SK-N-MC (cell line): ENCODE data around the gene RASSF8.

Experiments
- DNase-seq: peaks from one replicate; pipeline ENCODE4 v3.0.0-alpha.2; 2011; ENCODE audit warnings: low read depth, low spot score
- H3K27ac ChIP-seq: fragments of 200-600 bp; sonication (generic); 2 replicates; pipeline ENCODE4 v1.5.1; 2016; ENCODE audit warnings: mixed run types
- H3K36me3 ChIP-seq: fragments of 200-600 bp; sonication (generic); 2 replicates; pipeline ENCODE4 v1.6.1; 2017; ENCODE audit warnings: antibody characterized with exemption, low read length, mixed read lengths; ENCODE audit not compliant: insufficient read depth
- H3K4me3 ChIP-seq: fragments of 200-600 bp; sonication (generic); 2 replicates; pipeline ENCODE4 v1.5.1; 2016
- H3K9ac ChIP-seq: fragments of 200-600 bp; sonication (generic); 2 replicates; pipeline ENCODE4 v1.8.0; 2017; ENCODE audit warnings: mixed run types, mixed read lengths; ENCODE audit not compliant: insufficient read length
- H3K9me3 ChIP-seq: fragments of 200-600 bp; sonication (generic); 2 replicates; pipeline ENCODE4 v1.6.1; 2017; ENCODE audit warnings: low read depth, mild to moderate bottlenecking, antibody characterized with exemption, low read length, moderate library complexity, mixed read lengths
- EZH2 ChIP-seq: fragments of 200-600 bp; sonication (generic); IDR thresholded peaks from one replicate; pipeline ENCODE4 v1.6.1; 2017; ENCODE audit warnings: antibody characterized with exemption
- FOXP2 ChIP-seq: optimal IDR thresholded peaks from 2 replicates; pipeline ENCODE3; 2011; ENCODE audit warnings: mild to moderate bottlenecking, moderate library complexity; ENCODE audit not compliant: insufficient read depth; ENCODE audit errors: extremely low read length, control extremely low read depth
- POLR2AphosphoS5 ChIP-seq: IDR thresholded peaks from 2 replicates; pipeline ENCODE4 v1.6.1; 2012; ENCODE audit warnings: mild to moderate bottlenecking, low read depth, low read length, borderline replicate concordance

Gene RASSF8

DNA sequence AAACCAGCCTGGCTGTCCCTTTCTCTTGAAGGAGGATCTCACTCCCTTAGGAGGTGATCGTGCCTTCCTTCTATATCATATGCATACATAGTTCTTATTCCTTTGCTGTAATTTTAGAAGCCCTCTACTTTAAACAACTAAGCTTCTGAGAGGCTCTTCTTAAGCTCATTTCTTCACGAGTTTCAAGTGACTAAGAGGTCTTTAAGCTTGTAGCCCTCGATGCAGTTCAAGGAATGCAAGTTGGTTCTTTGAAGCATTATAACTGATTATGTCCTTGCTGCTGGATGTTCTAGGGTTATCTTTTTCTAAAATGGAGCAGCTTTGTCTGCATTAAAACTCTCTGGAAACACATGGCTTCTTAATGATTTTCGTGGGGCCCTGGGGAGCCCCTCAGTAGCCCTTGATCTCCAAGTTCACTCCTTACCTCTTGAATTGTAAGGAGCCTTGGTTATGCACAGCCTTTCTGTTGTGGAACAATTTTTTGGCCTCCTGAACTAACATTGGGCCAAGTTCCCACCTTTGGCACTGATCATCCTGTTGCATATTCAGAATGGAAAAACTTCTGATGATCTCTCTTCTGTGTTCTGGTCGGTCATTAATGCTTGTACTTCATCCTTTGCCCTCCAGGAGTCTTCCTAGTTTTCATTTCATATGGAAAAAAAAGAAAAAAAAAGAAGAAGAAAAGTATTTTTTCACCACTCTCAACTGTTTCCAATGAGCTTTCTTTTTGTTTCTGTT, 12.6 kb downstream of the RASSF8 start:
- no peak overlapping the region for H3K4me3 ChIP-seq
- no peak overlapping the region for H3K27ac ChIP-seq
- TF ChIP-seq FOXP2 (no peak), EZH2 (no peak), POLR2AphosphoS5 (no peak)
- DNase-seq, result no peak
- H3K9ac ChIP-seq, result no peak overlapping the region
- no peaks in the 10 kb centered on the region for H3K36me3 ChIP-seq
- no peaks in the 10 kb centered on the region for H3K9me3 ChIP-seq

DNA sequence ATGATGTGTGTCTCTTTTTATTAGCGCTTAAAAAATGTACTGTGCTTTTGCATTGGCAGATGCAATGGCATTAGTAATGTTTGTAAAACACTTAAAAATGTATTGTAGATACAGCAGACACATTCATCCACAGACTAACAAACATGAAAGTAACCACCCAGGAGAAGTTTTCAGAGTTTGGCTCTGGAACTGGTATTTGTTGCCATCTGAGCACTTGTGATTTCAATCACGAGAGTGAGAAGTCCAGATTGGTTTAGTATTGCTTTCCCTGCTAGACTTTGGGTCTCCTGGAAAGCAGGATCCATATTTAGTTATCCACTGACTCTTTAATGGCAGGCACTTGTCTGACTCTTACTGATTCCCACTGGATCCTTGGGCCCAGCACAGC, 13.2 kb downstream of the RASSF8 start:
- Histone ChIP-seq H3K36me3 (no peaks in the 10 kb centered on the region), H3K27ac (no peak overlapping the region), H3K4me3 (no peak overlapping the region), H3K9me3 (no peaks in the 10 kb centered on the region), H3K9ac (no peak overlapping the region)
- TF ChIP-seq POLR2AphosphoS5 (no peak), EZH2 (no peak), FOXP2 (no peak)
- no peak for DNase-seq

- Histone ChIP-seq H3K9ac (no peak overlapping the region), H3K4me3 (no peak overlapping the region), H3K9me3 (no peaks in the 10 kb centered on the region), H3K36me3 (no peaks in the 10 kb centered on the region), H3K27ac (no peak overlapping the region)
- no peak for DNase-seq
- TF ChIP-seq FOXP2 (no peak), EZH2 (no peak), POLR2AphosphoS5 (no peak)
Measured at GRCh38 chr12:25972783-25973182, 14.3 kb downstream of the RASSF8 start.

GRCh38 chr12:25975179-25975578, 16.7 kb downstream of the RASSF8 start:
- Histone ChIP-seq H3K9me3 (no peaks in the 10 kb centered on the region), H3K9ac (no peak overlapping the region), H3K36me3 (no peaks in the 10 kb centered on the region), H3K27ac (no peak overlapping the region), H3K4me3 (no peak overlapping the region)
- DNase-seq, result no peak
- TF ChIP-seq FOXP2 (no peak), POLR2AphosphoS5 (no peak), EZH2 (no peak)

GRCh38 chr12:25975682-25976081, 17.2 kb downstream of the RASSF8 start:
- Histone ChIP-seq H3K36me3 (no peaks in the 10 kb centered on the region), H3K27ac (no peak overlapping the region), H3K4me3 (no peak overlapping the region), H3K9ac (no peak overlapping the region), H3K9me3 (no peaks in the 10 kb centered on the region)
- DNase-seq, result no peak
- no peak for TF ChIP-seq FOXP2
- TF ChIP-seq POLR2AphosphoS5, result no peak
- no peak for TF ChIP-seq EZH2

DNA sequence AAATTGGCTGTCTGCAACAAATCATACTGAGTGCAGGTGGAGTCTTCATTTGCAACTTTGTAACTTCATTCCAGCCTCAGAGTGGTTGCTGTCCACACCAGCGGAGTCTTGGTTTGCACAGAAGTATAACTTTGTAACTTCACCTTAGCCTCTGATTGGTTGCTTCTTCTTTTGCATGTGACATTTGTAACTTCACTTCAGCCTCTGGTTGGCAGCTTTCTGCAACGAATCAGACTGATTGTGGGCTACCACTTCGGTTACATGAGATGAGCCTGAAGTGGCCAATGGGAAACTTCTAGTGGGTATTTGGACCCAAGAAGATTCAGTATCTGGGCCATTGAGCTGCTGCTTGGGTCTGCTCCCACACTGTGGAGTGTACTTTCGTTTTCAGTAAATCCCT, 17.8 kb downstream of the RASSF8 start:
- DNase-seq, result no peak
- no peak overlapping the region for H3K27ac ChIP-seq
- no peak overlapping the region for H3K4me3 ChIP-seq
- no peaks in the 10 kb centered on the region for H3K36me3 ChIP-seq
- H3K9ac ChIP-seq, result no peak overlapping the region
- no peaks in the 10 kb centered on the region for H3K9me3 ChIP-seq
- no peak for TF ChIP-seq FOXP2
- no peak for TF ChIP-seq EZH2
- no peak for TF ChIP-seq POLR2AphosphoS5

GRCh38 chr12:25977047-25977446, 18.6 kb downstream of the RASSF8 start:
- Histone ChIP-seq H3K36me3 (no peaks in the 10 kb centered on the region), H3K9ac (no peak overlapping the region), H3K27ac (no peak overlapping the region), H3K4me3 (no peak overlapping the region), H3K9me3 (no peaks in the 10 kb centered on the region)
- no peak for TF ChIP-seq POLR2AphosphoS5
- no peak for TF ChIP-seq FOXP2
- TF ChIP-seq EZH2, result no peak
- DNase-seq, result no peak

- H3K9ac ChIP-seq, result no peak overlapping the region
- TF ChIP-seq POLR2AphosphoS5 (no peak), EZH2 (no peak)
- no peaks in the 10 kb centered on the region for H3K9me3 ChIP-seq
- H3K4me3 ChIP-seq, result no peak overlapping the region
- H3K27ac ChIP-seq, result no peak overlapping the region
- no peak for DNase-seq
- H3K36me3 ChIP-seq, result no peaks in the 10 kb centered on the region
Measured at GRCh38 chr12:25979059-25979458, 20.6 kb downstream of the RASSF8 start.

- DNase-seq, result no peak
- TF ChIP-seq POLR2AphosphoS5 (no peak), EZH2 (no peak), FOXP2 (no peak)
- H3K9ac ChIP-seq, result no peak overlapping the region
Measured at GRCh38 chr12:25979563-25979962, 21.1 kb downstream of the RASSF8 start.

DNA sequence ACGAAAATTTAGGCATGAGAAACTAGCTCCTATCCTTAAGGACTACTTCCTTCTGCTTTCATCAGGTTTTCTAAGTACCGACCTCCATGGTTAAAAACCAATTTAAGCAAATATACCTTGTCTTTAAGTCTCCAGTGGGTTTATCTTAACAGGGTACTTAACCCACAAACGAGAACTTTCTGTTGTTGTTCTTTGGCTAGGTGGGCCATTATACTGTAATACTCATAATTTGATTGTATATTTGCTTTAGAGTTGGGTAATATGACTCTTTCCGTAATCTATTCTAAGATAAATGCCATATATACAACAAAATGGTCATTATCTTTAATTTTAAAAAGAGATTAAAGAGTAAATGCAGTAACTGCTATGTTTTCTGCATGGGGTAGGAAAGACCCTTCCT, 21.6 kb downstream of the RASSF8 start:
- Histone ChIP-seq H3K27ac (no peak overlapping the region), H3K4me3 (no peak overlapping the region), H3K9ac (no peak overlapping the region), H3K9me3 (no peaks in the 10 kb centered on the region), H3K36me3 (no peaks in the 10 kb centered on the region)
- DNase-seq, result no peak
- TF ChIP-seq EZH2 (no peak), POLR2AphosphoS5 (no peak), FOXP2 (no peak)

More at GRCh38 chr12:25979563-25979962, 21.1 kb downstream of the RASSF8 start:
- Histone ChIP-seq H3K9me3 (no peaks in the 10 kb centered on the region), H3K27ac (no peak overlapping the region), H3K4me3 (no peak overlapping the region), H3K36me3 (no peaks in the 10 kb centered on the region)
